CD4-positive, alpha-beta T cell treated with Interleukin-15 for 1 hour (primary cell): Measurements from ENCODE around the gene BMPR1A.
"Not testable (repeated sequence)": the region's sequence is repeated elsewhere in the genome, so short reads cannot be mapped to it uniquely, and the experiment has no call there.

Experiments
- DNase-seq: peaks from one replicate; pipeline ENCODE4 v3.0.0-alpha.2; 2020

Gene BMPR1A

GRCh38 chr10:86899670-86900276, 143.4 kb downstream of the BMPR1A start:
- DNase-seq: peak; percentile 26

- no peak for DNase-seq
Measured at GRCh38 chr10:86900955-86901354, 144.5 kb downstream of the BMPR1A start.

- DNase-seq: no peak
Measured at GRCh38 chr10:86904600-86904999, 148.2 kb downstream of the BMPR1A start.

GRCh38 chr10:86905429-86905828, 149.0 kb downstream of the BMPR1A start:
- DNase-seq: no peak

- DNase-seq: no peak
Measured at GRCh38 chr10:86914734-86915133, 158.3 kb downstream of the BMPR1A start.

- DNase-seq: no peak
Measured at GRCh38 chr10:86918022-86918471, 161.6 kb downstream of the BMPR1A start.

GRCh38 chr10:86922553-86922961, 166.1 kb downstream of the BMPR1A start:
- no peak for DNase-seq

GRCh38 chr10:86929468-86930380, 173.3 kb downstream of the BMPR1A start:
- DNase-seq: no peak

GRCh38 chr10:86931872-86932271, 175.5 kb downstream of the BMPR1A start:
- no peak for DNase-seq

- no peak for DNase-seq
Measured at GRCh38 chr10:86932674-86933073, 176.3 kb downstream of the BMPR1A start.

- DNase-seq: not testable (repeated sequence)
Measured at GRCh38 chr10:86934162-86934711, 177.8 kb downstream of the BMPR1A start.

- DNase-seq: no peak
Measured at GRCh38 chr10:86936661-86937501, 180.5 kb downstream of the BMPR1A start.

GRCh38 chr10:86937502-86938154, 181.2 kb downstream of the BMPR1A start:
- DNase-seq: no peak

- no peak for DNase-seq
Measured at GRCh38 chr10:86938260-86938659, 181.8 kb downstream of the BMPR1A start.

- DNase-seq: not testable (repeated sequence)
Measured at GRCh38 chr10:86940076-86940475, 183.7 kb downstream of the BMPR1A start.

GRCh38 chr10:86940677-86941076, 184.3 kb downstream of the BMPR1A start:
- DNase-seq: no peak

GRCh38 chr10:86941426-86941825, 185.0 kb downstream of the BMPR1A start:
- DNase-seq: no peak

- DNase-seq: no peak
Measured at GRCh38 chr10:86941991-86942421, 185.6 kb downstream of the BMPR1A start.

- no peak for DNase-seq
Measured at GRCh38 chr10:86942441-86943315, 186.3 kb downstream of the BMPR1A start.

- no peak for DNase-seq
Measured at GRCh38 chr10:86943316-86944030, 187.1 kb downstream of the BMPR1A start.

GRCh38 chr10:86944031-86944419, 187.6 kb downstream of the BMPR1A start:
- no peak for DNase-seq
